ENCODE results near the gene RTN4R.

The RTN4R gene

DNA sequence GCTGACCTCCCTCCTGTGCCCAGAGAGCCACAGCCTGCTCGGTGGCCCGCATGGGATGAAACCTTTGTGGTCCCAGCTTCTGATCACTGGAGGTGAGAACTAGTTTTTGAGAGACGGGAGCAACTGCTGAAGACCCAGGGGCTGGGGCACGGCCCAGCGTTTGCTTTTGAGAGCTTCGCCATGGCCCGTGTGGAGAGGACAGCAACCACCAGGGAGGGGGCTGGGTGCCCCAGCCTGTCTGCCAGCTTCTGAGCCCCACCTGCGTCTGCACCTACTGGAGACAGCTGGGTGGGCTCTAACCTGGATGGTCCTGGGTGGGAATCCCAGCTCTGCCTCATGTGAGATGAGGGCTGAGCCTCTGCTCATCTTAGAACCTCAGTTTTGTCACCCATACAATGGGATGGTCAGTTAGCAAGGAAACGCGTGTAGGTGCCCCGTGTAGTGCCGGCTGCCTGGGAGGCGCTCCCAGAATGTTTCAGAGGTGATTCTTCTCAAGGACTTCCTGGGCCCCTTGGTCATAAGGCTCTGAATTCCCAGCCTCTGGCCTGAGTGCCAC, 66.2 kb downstream of the RTN4R start:
- no peak for DNase-seq (ENCODE audit: low read depth in 2 of 2)

DNA sequence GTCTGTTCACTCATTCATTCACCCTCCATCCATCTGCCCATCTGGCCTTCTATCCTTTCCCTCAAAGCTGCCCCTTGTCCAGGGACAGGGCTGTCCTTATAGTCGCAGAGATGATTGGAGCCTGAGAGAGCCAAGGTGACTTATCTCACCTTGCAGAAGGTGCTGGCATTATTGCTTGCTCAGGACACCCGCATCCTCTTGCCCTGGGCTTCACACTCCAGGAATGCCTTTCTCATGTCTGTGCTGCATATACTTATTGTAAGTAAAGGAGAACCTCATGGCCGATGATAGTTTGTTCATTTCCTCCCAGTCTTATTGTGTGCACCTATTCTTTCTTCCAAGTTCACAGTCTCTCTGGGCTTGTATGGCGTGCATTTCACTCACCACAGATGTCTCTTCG, 68.2 kb downstream of the RTN4R start:
- DNase-seq (ENCODE audit: low read depth in 2 of 2), result no peak

DNA sequence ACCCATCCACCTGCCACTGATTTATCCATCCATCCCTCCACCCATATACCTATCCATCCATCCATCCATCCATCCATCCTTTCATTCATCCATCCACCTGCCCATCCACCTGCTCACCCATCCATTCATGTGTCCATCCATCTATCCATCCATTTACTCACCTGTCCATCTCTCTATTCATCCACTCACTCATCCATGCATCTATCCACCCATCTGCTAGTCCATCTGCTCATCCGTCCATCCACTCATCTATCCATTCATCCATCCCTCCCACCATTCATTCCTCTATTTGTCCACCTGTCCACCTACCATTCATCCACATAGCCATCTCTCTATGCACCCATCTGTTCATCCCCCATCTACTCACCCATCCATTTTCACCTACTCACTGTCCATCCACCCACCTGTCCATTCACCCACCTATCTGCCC, 68.7 kb downstream of the RTN4R start:
- no peak for DNase-seq (ENCODE audit: low read depth in 2 of 2)

DNA sequence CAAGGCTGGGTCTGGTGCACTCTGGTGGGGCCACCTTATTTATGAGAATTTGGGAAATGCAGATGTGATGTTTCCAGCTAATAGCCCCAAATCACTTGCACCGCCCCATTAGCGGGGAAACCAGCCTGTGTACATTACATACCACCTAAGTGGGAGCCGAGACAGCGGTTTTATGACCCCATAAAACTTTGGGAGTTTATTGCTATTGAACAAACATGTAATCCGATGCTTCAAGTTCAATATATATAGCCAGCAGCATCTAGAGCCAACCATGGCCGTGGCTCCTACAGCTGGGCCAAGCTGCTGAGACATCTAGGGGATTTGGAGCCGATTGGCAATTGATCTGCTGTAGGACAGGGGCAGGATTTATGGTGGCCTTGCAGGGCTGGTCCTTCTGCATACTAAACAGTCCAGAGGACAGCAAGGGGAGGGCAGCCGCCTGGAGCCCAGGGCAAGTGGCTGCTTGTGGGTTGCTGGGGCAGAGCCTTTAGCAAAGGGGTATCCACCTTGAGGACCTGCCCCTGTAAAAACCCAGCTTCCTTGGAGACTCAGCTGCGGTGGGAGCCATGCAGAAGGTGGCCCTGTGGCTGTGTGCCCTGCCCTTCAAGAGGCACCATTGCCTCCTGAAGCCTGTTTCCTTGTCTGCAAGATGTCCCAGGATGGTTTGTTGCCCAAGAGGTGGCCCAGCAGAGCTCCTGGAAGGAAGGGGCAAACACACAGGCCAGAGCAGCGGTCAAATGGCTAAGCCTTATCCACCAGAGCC, 69.4 kb downstream of the RTN4R start:
- DNase-seq (ENCODE audit: low read depth in 2 of 2), result no peak

DNA sequence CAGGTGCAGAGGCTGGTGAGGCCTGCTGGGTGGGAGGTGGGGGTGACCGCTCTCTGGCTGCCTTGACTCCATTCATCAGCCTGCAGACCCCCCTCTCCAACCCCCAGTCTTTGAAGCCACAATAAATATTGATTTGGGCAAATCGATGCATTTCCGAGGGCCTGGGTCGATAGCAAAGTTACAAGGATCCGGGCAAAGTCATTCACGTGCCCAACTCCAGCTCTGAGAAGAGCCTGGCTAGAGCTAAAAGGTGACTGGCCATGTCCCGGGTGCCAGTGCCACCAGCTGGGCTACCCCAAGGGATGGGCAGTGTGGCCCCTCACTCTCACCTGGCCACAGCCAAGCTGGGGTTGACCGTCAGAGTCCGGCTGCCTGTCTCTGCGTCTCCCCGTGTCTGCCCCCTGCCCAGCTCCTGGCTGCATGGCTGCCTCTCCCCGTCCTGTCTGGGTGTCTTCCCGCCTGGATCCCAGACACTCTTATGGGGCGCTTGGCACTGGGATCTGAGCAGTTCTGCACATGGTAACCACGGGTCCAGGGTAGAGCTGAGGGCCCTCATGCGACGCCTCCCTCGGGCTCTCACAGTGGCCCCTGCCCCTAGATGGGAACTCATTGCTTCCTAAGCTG, 70.6 kb downstream of the RTN4R start:
- DNase-seq (ENCODE audit: low read depth in 2 of 2), result no peak

DNA sequence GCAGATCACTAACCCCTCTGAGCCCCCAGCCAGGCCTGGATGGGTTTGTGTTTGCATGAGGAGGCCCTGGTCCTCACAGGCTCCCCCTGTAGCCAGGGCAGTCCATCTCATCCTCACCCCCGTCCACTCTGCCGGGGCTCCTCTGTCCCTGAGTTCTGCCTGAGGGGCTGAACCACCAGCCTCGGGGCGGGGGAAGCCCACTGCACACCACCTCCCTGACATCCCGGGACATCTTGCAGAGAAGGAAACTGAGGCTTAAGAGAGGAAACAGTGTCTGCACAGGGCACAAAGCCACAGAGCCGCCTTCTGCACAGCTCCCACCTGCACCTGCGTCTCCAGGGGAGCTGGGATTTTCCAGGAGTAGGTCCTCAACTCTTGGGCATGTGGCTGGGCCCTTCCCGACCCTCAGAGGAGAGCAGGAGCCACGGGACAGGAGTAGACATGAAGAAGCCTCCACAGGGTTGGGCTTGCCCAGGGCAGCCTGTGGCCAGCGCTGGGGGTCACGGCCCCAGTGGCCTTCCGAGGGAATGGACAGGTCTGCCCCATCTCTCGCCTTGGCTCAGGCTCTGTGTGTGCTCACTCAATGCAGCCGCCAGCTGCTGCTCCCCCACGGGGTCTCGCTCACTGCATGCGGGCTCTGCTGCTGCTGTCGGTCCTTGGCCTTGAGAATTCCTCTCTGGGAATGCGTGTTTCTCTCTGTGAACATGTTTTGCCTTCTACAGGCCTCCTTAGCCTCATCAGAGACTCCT, 71.8 kb downstream of the RTN4R start:
- no peak for DNase-seq (ENCODE audit: low read depth in 2 of 2)

DNA sequence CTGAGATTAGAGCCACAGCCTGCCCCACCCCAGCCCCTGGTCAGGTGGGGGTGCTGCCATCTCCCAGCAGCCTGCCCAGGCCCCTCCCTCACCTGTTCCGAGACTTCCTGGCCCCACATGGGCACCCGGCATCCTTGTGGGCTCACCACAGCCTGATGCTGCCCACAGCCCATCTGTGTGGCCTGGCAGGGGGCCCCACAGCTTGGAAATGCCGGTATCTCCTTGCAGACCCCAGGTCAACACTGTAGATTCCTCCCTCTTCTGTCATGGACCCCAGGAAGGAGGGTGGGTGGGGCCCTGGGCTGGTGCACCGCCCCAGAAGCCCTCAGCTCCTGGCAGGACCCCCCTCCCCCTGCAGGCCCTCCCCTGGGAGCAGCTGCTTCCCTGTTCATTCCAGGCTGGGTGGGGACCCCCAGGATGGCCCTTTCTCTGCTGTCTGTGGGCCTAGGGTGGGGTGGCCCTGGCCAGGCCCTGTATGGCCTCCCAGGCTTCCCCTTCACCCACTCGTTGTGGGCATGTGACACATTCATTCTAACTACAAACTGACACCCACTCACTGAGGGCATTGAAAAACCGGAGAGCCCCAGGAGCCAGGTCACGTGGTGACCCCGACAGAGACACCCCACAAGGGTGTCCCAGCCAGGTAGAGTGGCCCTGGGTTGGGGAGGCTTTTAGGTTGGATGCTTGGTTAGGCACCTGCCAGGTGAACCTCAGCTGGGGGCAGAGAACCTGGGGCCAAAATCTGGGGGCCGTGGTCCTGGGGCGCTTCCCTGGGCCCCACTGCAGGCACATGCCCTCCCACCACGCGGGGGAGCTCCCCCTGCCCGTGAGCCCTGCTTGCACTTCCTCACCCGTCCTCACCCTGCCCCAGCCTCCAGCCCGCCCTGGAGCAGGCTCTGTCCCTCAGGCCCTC, 73.2 kb downstream of the RTN4R start:
- no peak for DNase-seq (ENCODE audit: low read depth in 2 of 2)

DNA sequence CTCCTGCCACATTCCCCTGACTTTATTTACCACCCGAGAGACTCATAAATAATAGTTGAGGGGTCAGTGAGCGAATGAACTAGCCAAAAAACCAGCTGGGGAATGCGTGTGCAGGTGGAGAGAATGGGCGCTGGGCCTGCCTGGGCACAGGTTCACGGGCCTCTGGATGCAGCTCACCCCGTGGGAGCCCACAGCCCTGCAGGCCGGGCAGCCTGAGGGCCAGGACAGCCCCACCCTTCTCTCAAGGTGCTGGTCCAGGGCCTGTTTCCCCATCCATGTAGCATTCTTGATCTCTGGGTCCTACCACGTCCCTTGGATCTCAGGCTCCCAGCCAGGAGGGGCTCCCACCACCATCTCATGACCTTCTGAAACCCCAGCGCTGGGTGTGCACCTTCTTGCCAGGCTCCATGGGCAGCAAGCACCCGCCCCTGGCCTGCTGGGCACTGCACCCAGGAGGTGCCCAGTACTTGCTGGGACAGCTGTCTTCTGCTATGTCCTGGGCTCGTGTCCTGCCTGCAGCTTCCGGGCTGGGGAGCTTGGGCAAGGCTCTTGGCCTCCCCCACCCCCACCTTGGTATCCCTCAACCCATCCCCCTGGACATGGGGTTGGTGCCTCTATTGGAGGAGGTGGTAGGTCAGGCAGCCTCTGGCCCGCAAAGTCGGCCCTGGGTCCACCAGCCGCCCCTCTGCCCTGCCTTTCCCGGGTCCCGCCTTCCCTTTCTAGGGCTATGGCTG, 74.2 kb downstream of the RTN4R start:
- DNase-seq (ENCODE audit: low read depth in 2 of 2), result no peak

DNA sequence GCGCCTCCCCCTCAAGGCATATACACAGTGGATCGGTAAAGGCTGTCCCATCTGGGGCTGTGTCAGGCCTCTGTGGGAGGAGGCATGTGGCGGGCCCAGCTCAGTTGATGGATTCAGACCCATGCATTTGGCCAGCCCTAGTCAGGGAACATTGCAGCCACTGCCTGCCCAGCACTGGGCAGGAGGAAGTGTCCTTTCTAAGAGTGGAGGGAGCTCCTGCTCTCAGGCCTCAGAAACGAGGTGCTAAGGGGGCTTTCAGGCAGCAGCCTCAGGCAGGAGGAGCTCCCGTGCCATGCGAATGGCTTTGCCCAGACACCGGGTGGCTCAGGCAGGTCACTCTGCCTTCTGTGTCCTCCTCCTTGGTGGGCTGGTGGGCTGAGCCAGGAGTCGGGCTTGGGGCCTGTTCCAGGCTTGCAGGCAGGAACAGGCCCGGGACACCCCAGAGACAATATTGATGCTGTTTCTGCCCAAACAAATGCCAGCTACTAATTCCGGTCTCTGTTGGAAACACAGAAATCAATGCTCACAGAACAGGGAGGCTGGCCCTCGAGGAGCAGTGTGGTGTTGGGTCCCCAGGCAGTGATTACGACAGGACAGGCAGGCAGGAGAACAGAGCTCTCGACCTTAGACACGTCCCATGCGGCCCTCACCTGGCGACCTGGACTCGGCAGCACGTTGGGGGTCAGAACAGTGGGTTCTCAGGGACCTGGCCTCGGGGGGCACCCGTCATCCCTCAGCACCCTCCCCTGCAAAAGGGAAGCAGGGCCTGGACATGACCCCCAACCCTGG, 75.0 kb downstream of the RTN4R start:
- DNase-seq (ENCODE audit: low read depth in 2 of 2), result no peak

DNA sequence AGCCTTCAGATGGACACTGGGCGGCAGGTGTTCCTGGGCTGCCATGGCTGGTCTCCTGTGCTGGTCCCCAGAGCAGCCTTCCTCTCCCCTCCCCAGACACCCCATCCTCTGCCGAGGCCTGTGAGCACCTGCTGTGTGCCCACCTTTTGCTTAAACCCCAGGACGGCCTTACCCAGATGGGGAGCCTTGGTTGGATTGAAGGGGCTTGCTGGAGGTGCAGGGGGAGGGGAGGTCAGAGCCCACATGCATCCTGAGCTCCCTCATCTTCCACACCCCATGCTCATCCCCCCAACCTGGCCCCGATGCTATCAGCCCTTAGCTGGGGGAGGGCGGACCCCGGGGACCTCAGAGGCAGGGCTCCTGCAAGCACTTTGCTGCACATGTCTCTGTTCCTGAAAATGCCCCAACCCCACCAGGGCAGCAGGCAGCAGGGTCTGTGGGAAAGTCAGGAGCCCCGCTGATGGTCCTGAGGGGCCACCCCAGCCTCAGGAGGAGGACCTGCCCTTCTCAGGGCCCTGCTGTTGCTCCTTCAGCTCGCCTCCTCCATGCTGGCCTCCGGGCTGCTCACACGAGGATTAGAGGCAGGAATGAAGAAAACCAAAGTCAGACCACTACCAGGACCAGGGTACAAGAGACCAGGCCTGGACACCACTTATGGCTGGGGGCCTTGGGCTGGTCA, 75.7 kb downstream of the RTN4R start:
- no peak for DNase-seq (ENCODE audit: low read depth in 2 of 2)

DNA sequence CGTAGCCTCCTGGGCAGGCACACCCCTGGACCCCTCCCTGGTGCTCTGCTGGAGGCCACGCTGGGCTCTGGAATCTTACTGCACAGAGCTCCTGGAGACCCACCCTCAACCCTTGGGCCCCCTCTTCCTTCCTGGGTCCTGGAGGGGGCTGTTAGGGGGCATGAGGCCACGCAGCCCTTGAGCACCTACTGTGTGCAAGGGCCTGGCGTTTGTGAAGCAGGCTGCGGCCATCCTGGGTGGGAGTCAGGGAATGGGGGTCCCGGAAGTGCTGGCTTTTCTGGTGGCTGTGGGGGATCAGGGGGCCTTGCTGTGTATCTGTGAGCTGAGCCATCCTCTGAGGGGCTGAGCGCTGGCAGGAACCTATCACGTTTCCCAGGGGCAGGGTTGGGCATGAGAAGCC, 76.3 kb downstream of the RTN4R start:
- no peak for DNase-seq (ENCODE audit: low read depth in 2 of 2)
